ENCODE measurements around the gene PTPN12.

Gene PTPN12

DNA sequence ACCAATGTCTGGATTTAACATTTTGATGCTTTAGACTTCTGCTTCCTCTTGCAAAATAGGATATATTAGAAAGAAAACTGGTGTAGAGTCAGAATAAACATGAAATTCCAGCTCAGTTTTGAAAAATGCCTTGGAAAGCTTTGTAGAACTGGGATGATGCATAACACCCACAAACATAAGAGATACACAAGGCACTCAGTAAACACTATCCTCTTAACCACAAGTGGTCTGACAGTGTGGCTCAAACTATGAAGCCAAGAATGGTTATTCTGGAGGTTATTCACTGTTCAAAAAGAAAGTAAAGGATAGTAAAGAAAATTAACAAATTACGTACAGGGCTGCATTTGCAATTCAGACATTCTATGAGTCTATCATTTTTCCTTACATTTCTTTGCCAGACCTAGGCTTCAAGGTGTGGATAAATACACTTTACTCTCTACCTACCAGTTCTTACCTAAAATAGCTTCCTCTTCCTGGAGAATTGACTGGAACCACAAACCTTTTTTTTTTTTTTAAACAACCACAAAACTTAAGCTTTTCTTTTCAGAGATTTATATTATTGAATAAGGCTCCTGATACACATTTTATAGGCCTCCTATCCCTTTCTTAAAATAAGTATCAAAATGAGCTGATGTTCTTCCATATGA, 150.1 kb downstream of the PTPN12 start:
- no peak overlapping the region for H3K4me3 ChIP-seq (replicated peaks; ENCODE audit: low read depth, low read length)
- DNase-seq (ENCODE audit: extremely low read depth, low read depth), result no peak
- TF ChIP-seq, protein P1, sequence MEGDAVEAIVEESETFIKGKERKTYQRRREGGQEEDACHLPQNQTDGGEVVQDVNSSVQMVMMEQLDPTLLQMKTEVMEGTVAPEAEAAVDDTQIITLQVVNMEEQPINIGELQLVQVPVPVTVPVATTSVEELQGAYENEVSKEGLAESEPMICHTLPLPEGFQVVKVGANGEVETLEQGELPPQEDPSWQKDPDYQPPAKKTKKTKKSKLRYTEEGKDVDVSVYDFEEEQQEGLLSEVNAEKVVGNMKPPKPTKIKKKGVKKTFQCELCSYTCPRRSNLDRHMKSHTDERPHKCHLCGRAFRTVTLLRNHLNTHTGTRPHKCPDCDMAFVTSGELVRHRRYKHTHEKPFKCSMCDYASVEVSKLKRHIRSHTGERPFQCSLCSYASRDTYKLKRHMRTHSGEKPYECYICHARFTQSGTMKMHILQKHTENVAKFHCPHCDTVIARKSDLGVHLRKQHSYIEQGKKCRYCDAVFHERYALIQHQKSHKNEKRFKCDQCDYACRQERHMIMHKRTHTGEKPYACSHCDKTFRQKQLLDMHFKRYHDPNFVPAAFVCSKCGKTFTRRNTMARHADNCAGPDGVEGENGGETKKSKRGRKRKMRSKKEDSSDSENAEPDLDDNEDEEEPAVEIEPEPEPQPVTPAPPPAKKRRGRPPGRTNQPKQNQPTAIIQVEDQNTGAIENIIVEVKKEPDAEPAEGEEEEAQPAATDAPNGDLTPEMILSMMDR (IDR thresholded peaks at IDR 0.05; ENCODE audit: low read depth, low read length, missing control alignments), result no peak

DNA sequence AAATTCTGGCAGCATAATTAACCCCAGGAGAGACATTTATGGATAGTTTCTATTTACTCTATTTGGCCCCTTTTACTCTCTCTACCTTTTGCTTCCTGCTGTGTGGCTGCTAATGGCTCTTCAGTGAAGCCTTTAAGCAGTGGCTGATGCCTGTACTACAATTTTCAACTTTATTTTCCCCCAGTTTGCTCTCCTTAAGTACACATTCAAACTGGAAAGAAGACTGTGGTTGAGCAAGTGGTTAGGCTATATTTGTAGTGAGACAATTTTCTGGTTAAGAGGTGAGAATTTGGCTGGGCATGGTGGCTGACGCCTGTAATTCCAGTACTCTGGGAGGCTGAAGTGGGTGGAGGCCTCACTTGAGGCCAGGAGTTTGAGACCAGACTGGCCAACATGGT, 150.7 kb downstream of the PTPN12 start:
- TF ChIP-seq, protein P1 (IDR thresholded peaks at IDR 0.05; ENCODE audit: low read depth, low read length, missing control alignments), result no peak
- no peak for DNase-seq (ENCODE audit: extremely low read depth, low read depth)
- no peak overlapping the region for H3K4me3 ChIP-seq (replicated peaks; ENCODE audit: low read depth, low read length)
